Left renal pelvis (tissue), 4 donors: ENCODE data around the gene CUEDC1. TPM values are rescaled to one million over a fixed set of nuclear protein-coding genes. Genes with fewer than 3 reads are reported as not detected.
"Not testable (repeated sequence)": the region's sequence is repeated elsewhere in the genome, so short reads cannot be mapped to it uniquely, and the experiment has no call there.

Experiments used
- DNase-seq, 4 donors: peaks; one replicate each; pipeline ENCODE4 v3.0.0-alpha.2; 2013; ENCODE audit warnings: low read depth in 4 of 4, low spot score in 3 of 4
- polyA plus RNA-seq, 4 donors: library from polyadenylated mRNA; unstranded; fragments of 120-200 nt; gene quantifications; one replicate each; pipeline ENCODE4 v1.2.1, GENCODE V29; 2013; ENCODE audit not compliant: insufficient read length in 4 of 4

Gene CUEDC1
- polyA plus RNA-seq, 4 donors = 44.5 to 74.3 (median 50.4) TPM

DNA sequence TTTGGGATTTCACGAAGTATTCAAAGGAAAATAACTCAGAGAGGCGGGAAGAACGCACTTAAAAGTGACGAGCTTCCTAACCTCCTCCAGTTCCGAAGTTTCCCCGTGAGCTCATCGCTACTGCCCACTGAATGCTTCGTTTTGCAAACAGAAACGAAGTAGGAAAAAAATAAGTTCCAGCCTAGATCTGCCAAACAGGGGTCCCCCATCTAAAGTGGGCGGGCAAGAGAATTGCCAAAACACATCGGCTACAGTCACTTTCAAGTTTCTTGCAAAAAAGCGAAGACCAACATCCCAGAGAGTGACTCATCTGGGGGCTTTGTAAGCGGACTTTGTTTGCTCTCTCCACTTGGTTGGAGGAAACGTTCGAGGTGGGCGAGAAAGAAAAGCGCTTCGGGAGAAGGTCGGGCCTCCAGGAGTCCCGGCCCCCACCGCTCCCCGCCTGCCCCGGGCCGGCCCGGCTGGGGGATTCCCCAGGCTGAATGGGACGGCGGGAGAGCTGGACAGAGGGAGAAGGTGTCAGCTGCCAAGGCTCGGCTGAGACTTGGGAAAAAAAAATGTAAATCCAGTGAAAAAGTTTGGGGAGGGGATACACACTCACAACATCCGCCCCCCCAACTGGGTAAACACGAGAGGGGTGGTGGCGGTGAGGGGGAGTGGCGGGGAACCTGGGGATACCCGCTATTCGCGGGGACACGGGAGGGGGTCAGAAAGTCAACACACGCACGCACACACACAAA, 31.8 kb upstream of the CUEDC1 start:
- DNase-seq = peak in 3 of 4 donors; percentile 48 to 55 (median 50)

DNA sequence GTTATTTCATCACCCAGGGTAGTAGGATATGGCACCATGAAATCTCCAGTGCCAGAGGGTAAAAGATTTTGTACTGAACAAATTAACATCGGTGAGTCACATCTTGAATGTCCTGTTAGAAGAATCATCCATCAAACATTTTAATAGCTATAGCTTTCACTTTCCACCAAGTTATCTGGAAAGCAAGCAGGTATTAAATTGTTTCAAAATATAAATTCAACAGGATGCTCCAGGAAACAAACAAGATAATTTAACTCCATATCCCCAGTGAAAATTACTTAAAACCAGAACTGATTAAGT, 30.4 kb upstream of the CUEDC1 start:
- no peak for DNase-seq

DNA sequence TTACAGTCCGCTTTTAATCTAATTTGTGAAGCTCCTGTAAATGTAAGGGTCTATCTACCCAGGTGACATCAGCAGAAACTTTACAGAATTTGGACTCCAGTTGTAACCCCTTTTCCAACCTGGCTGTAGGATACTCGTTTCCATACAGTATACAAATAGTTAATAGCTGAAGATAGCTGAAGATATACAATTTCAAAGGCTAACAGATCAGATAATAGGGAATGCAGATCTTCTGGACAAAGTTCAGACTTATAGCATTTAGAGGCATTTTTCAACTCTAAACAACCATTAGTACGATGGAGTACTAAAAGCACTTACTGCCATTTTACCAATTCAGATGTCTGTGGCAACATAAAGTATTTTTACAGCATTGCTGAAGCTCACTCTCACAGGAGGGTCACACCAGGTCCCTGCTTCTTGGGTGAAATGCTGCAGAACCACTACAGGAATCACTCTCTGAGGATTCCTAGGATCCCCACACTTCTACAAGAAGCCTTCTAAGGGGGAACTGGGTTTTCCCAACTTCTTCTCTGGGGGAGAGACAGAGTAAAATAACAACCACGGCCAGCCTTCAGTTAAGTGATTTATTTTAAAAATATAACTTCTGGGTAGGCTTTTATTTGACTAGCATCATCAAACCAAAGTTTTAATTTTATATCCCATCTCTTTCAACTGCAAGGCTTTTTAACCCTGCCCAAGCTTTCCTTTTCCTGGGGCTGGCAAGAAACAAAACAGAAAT, 29.9 kb upstream of the CUEDC1 start:
- DNase-seq = no peak

DNA sequence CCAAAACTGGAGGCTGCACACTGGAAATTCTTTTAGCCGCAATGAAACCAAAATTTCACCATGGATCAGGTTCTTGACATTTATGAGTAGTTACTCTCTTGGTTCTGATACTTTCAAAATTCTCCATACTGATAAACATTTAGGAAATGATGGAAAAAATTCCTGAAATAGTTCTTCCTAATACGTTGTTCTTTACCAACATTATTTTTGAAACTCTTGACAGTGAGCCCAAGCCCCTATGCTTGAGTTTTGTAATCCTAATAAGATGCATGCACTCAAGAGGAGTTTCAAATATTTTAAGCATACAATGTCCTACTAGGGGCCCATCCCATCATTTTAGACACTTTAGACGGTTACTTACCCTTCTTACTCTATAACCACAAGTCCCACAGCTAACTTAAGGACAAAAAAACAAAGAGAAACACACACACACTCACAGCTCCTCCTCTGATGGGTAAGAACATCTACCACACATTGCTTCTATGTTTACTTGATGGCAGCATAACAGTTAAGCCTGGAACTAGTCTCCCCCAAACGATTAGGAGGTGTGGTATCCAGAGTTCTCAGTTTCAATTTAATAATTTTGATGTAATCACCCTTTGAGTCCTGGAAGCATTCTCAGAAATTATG, 29.2 kb upstream of the CUEDC1 start:
- DNase-seq = no peak

DNA sequence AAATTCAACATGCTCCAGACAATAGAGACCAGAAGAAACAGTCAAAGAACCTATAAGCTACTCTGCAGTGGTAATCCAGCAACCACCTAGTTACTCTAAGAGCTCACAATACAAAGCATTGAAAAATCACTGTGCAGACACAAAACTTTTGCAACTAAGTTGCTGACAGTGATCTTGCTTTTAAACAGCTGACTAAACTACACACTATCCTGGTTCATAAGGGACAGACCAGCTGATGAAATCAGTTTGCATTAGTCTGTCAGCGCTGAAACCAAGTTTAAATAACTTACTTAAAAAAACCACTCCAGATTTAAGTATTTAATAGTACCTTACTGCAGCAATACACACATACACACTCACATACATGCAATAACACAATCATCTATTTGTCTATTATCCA, 28.2 kb upstream of the CUEDC1 start:
- DNase-seq = no peak

DNA sequence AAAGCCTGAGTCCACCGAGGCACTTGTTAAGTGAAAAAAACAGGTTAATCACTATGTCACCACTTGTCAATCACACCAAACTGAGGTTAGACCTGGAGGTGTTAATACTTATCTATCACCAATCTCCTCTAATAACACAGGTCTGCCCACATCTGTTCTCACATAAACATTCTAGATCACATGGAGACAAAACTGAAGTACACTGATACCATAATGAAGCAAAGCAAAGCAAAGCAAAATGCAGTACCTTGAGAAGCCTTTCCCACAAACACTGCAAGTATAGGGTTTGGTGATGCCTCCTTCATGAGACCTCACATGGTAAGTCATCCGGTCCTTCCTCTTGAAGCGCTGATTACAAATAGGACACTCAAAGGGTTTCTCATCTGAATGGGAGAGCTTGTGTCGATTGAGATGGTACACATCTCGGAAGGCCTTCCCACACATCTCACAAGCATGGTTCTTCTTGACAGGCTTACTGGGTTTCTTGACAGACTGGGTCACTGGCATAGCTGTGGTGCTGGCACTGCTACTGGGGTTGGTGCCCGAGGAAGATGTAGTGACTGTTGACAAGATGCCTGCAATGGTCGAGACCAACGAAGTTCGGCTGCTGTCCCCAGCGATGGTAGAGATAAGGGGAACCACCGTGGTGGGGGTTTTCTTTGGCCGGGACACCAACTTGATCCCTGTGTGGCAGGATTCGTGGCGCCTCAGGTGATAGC, 27.4 kb upstream of the CUEDC1 start:
- no peak for DNase-seq

DNA sequence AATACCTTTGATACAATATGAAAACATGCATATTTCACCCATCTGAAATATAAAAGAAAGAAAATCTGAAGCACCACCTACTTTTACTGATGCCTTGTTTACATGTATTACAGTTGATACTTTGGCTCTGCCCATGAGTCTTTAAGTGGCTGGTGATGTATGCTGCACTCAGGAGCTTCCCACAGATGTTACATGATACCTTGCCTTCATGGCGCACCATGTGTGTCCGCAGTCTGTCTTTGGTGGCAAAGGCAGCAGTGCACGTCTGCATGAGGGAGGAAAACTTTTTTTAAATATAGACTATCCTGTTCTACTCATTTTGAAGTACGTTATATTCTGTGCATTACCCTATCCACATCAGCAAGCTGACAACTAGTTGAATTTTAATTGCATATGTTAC, 25.3 kb upstream of the CUEDC1 start:
- DNase-seq = no peak

DNA sequence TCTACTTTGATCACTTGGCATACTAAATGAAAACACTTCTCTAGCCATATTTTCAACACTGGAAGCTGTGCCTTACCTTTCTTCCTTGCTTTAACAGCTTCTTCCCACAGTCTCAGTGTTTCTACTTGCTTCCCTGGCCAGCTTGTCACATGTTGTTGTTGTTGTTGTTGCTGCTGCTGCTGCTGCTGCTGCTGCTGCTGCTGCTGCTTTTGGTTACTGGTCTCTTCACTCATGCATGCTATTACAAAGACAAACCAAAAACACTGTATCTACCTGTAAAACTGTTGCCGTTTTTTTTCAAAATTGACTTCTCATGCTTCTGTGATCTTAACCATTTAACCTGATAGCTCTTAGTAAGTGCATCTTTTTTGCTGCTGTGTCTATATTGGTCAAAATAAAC, 23.9 kb upstream of the CUEDC1 start:
- no peak for DNase-seq

DNA sequence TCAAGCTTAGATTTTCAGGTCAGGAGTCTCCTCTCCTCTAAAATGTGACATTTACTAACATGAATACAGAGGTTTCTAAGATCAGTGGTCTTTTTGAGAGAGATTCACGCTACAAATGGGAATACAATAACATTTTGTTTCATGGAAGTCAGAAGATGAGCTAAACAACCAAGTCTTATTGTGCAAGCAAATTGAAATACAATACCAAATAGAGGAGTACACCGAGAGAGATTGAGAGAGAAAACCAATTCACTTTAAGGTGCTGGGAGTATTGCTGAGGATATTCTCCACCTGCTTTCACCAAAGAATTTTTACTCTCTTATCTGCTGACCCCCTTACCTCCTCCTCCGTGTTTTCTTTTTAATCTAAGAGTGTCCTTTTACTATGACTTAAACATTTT, 21.4 kb upstream of the CUEDC1 start:
- DNase-seq = no peak

DNA sequence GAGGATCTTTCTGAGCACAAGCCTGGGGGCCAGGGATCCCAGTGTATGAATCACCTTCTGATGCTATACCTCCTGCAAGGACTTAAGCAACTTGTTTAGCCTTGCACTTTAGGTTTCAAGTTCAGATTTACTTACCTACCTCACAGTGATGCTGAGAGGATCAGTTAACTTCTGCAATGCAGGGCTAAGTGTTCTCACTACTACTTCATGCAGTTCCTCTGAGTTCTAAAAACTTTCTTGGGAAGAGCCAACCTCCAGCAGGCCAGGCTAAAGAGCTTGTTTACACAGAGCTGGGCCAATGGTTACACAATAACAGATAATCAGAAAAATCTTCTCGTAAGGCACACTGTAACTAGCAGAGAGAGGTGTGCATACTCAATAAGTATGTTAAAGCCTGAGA, 19.8 kb upstream of the CUEDC1 start:
- no peak for DNase-seq

DNA sequence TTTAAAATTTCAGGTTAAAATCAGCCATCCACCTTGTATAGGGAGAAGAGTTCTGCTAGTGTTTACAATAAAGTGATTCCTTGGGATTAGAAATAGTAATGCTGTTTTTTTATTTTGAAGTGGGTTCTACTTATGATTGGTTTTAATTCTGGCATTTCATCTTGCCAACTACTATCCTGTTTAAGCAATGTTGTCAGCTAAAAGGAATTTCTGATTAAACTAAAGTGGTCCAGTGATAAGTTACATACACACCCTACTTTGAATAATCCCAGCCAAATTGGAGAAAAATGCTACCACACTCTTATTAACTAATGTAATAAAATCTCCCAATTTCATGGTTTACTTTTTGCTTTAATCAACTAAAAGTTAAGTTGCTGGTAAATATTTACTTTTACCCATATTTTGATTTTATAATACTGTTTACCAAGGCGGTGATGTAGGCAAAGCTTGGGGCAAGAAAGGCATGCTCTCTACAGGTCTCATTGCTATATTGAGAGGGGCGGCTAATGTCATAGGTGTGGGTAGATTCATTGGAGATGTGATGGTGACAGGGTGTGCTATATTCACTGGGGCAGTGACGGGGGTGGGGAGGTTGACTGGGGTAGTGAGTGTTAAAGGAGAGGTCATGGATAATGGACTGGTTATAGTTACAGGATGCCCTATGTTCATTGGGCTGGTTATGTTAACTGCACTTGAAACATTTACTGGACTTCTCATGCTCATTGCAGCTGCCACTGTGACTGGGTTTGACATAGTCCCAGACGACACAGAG, 19.0 kb upstream of the CUEDC1 start:
- not testable (repeated sequence) for DNase-seq

DNA sequence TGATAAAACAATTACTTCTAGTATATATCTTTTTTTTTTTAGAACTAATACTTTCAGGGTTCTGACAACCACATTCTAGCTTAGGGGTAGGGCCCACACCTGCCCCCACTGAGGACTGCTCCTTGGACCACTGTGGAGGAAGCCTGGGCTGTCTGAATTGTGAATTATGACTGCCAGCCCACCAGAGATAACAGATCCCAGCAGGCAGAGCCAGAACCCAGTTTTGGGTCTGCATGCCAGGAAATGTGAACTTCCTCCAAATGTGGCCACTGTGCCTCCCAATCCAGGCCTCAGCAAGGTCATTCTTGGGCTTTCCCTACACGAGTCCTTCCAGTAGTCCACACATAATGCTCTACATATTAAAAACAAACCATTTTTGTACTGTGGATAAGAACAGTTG, 16.9 kb upstream of the CUEDC1 start:
- DNase-seq = no peak

DNA sequence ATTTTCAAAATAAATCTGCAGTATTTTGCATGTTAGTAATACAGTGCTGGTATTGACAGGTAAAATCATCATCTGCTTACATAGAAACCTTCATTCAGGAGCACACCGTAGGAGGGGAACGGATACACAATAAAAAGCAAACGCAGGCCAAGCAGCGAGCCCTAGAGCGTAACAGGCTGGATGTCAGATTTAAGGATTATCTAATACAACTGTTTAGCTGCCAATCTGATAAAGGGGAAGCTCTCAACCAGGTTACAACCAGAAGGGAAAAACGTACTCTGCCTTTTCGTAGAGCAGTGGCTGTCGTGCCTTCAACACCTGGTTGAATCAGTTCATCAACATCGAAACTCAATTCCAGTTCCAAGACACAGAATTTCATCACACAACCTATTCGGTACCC, 16.4 kb upstream of the CUEDC1 start:
- DNase-seq = no peak

DNA sequence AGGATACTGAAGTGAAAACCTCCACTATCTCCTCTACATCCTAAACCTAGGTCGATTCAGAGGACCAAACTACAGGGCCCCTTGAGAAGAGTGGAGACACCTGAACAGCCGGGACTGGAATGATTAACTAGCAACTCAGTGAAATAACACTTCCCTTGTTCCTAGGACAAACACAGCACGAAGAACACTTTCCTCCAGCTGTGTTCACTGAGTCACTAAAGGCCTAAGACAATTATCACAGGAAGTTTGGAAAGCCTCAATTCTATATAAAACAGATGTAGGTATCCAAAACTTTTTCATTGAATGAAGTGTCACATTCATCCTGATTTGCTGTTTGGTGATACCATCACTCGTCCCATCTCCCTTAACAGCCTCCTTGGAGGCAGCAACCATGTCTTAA, 15.5 kb upstream of the CUEDC1 start:
- no peak for DNase-seq

DNA sequence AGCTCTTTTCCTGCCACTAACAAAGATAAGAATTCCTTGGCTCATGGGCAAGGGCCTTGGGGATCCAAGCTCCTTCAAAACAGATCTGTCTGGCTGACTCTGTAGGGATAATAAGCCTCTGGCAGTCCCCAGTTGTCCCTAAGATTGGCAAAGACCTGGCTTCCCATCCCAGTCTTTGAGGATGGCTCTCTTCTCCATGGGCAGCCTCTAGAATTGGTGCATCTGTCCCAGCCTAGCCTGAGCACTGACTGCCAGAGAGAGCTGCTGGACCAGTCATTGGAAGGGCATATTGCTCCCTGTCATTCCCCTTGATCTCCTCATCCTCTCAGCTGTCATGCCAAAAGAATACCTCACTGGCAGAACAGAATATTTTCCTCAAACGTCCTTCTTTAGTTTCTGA, 13.2 kb upstream of the CUEDC1 start:
- no peak for DNase-seq

DNA sequence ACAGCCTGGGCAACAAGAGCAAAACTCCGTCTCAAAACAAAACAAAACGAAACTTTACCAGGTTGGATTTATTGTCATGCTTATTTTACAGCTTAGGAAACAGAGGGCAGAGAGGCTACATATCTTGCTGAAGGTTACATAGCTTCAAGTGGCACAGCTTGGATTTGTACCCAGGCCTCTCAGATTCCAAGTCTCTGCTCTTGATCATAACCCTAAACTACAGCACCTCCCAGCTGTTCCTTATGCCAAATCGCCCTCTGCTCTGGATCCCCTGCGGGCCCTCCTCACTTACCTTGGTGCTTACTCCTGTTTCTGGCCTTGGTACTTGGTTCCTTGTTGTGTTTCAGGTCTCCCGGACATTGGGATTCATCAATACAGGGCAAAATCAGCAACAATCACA, 11.7 kb upstream of the CUEDC1 start:
- DNase-seq = no peak

DNA sequence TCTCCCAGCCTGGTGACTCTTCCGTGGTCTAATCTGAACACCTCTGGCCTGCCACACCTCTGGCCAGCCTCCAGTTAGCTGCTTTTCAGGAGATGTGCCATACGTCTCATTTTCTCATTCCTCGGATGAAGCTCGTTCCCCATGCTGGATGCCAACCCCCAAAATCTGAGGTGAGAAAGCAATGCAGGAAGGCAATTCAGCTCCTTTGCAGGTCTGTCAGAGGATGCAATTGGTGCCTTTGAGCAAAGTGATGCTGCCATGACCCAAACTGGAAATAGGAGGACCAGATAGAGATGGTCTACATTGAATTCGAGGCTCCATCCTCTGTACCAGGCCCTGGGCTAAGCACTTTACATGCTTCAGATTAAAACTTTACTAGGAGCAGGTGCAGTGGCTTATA, 11.0 kb upstream of the CUEDC1 start:
- no peak for DNase-seq

DNA sequence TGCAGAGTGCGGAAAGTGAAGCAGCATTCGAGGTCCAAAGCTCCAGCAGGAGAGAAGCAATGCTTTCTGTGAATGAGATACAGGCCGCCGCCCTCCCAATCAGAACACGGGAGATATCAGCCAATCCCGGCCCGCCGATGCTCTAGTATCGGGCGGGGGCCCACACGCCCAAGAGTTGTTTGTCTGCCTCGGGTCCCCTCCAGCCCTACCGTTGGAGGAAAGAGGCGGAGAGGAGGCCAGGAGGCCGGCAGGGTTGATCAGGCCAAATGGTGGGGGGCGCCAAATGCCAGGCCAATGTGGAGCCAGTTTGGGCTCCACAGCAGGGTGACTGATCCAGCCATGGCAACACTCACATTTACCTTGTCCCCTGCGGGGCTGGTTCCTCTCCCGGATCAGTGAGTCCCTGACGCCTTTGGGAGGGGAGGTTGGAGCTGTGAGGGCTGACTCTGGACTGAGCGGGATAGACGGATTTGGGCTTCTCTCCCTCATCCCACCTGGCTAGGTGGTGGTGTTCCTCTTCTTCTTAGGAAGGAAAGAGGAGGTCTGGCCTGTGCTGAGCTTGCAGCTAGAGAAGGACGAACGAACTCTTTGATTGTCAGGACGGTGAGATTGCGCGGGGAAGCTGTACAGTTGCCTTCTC, 10.4 kb upstream of the CUEDC1 start:
- DNase-seq = no peak

DNA sequence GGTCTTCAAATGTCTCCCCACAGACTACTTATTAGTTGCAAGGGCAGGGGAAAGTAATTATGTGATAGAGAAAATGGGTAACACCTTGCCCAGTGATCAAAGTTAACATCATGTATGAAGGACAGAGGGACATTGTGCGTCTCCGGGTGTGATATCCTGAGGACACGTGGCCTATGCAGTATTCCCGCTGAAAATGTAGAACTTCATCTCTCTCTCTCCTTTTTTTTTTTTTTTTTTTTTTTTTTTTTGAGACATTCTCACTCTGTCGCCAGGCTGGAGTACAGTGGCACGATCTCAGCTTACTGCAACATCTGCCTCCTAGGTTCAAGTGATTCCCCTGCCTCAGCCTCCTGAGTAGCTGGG, 7.9 kb upstream of the CUEDC1 start:
- no peak for DNase-seq
